Loucy (cell line): ENCODE data around the gene MINDY4.
A peak's percentile ranks its signal among the peaks of the same experiment; 100 is the strongest.

Experiments
- H2AFZ ChIP-seq: fragments of 200-600 bp; sonication (generic); 2 replicates; pipeline ENCODE4 v1.6.0; 2016; ENCODE audit warnings: antibody characterized with exemption, mild to moderate bottlenecking, low read length, moderate library complexity
- H3F3A ChIP-seq: fragments of 200-600 bp; 2 replicates; pipeline ENCODE4 v1.6.0; 2016; ENCODE audit warnings: antibody characterized with exemption, low read depth, mild to moderate bottlenecking
- H3K27me3 ChIP-seq: fragments of 200-600 bp; sonication (generic); 2 replicates; pipeline ENCODE4 v1.6.1; 2014; ENCODE audit warnings: low read length, mild to moderate bottlenecking; ENCODE audit not compliant: insufficient read depth, poor library complexity, severe bottlenecking
- H3K36me3 ChIP-seq: fragments of 200-600 bp; sonication (generic); 2 replicates; pipeline ENCODE4 v1.6.1; 2016; ENCODE audit warnings: low read length; ENCODE audit not compliant: insufficient read depth
- H3K4me1 ChIP-seq: fragments of 200-600 bp; sonication (generic); 2 replicates; pipeline ENCODE4 v1.5.1; 2014; ENCODE audit warnings: low read length, mild to moderate bottlenecking; ENCODE audit not compliant: insufficient read depth, poor library complexity, severe bottlenecking
- H3K4me2 ChIP-seq: fragments of 200-600 bp; sonication (generic); 2 replicates; pipeline ENCODE4 v1.6.0; 2014; ENCODE audit warnings: antibody characterized with exemption, low read length, low read depth, mild to moderate bottlenecking; ENCODE audit not compliant: poor library complexity, severe bottlenecking
- H3K4me3 ChIP-seq: fragments of 200-600 bp; sonication (generic); 2 replicates; pipeline ENCODE4 v1.5.1; 2014; ENCODE audit warnings: low read length, mild to moderate bottlenecking, mixed read lengths; ENCODE audit not compliant: poor library complexity, severe bottlenecking
- H3K79me2 ChIP-seq: fragments of 200-600 bp; sonication (generic); 2 replicates; pipeline ENCODE4 v1.6.1; 2014; ENCODE audit warnings: low read length; ENCODE audit not compliant: insufficient read depth
- H3K9ac ChIP-seq: fragments of 200-600 bp; sonication (generic); 2 replicates; pipeline ENCODE4 v1.6.0; 2014; ENCODE audit warnings: mild to moderate bottlenecking, low read depth, low read length, moderate library complexity; ENCODE audit not compliant: poor library complexity, severe bottlenecking
- H3K9me2 ChIP-seq: fragments of 200-600 bp; sonication (generic); replicated peaks from 2 replicates; pipeline ENCODE4 v1.6.1; 2016; ENCODE audit warnings: low read depth, low read length, mixed read lengths
- H3K9me3 ChIP-seq: fragments of 200-600 bp; sonication (generic); 2 replicates; pipeline ENCODE4 v1.6.1; 2014; ENCODE audit warnings: mild to moderate bottlenecking, antibody characterized with exemption, low read length, low read depth; ENCODE audit not compliant: insufficient read depth
- H4K20me1 ChIP-seq: fragments of 200-600 bp; sonication (generic); 2 replicates; pipeline ENCODE4 v1.6.0; 2014; ENCODE audit warnings: antibody characterized with exemption, low read length, mild to moderate bottlenecking; ENCODE audit not compliant: insufficient read depth, poor library complexity, severe bottlenecking
- CTCF ChIP-seq: fragments of 200-600 bp; sonication (generic); conservative IDR thresholded peaks from 2 replicates; pipeline ENCODE4 v1.5.1; 2014; ENCODE audit warnings: mild to moderate bottlenecking, antibody characterized with exemption, low read length
- EZH2phosphoT487 ChIP-seq: fragments of 200-600 bp; IDR thresholded peaks from 2 replicates; pipeline ENCODE4 v1.6.1; 2018; ENCODE audit warnings: antibody characterized with exemption, mild to moderate bottlenecking, moderate library complexity, borderline replicate concordance

MINDY4 gene

GRCh38 chr7:30938435-30939316 lies 167.5 kb downstream of the MINDY4 start:
- Histone ChIP-seq H3F3A (no peaks in the 10 kb centered on the region), H3K9ac (no peak overlapping the region), H3K4me2 (no peak overlapping the region)

GRCh38 chr7:30941582-30942323 lies 170.5 kb downstream of the MINDY4 start:
- Histone ChIP-seq H3K36me3 (no peaks in the 10 kb centered on the region), H3F3A (no peaks in the 10 kb centered on the region), H3K4me2 (no peak overlapping the region), H3K4me1 (no peaks in the 10 kb centered on the region), H3K9me2 (no peaks in the 10 kb centered on the region), H2AFZ (no peak overlapping the region), H3K27me3 (no peaks in the 10 kb centered on the region), H3K9me3 (no peaks in the 10 kb centered on the region), H3K4me3 (no peak overlapping the region), H3K79me2 (no peaks in the 10 kb centered on the region), H3K9ac (no peak overlapping the region), H4K20me1 (no peaks in the 10 kb centered on the region)
- no peak for TF ChIP-seq EZH2phosphoT487
- TF ChIP-seq CTCF: no peak

More at GRCh38 chr7:30938435-30939316, 167.5 kb downstream of the MINDY4 start:
- TF ChIP-seq EZH2phosphoT487 (no peak), CTCF (peak; percentile 85)
- H3K4me1 ChIP-seq: no peaks in the 10 kb centered on the region
- no peak overlapping the region for H3K4me3 ChIP-seq
- no peaks in the 10 kb centered on the region for H3K36me3 ChIP-seq
- no peaks in the 10 kb centered on the region for H3K9me2 ChIP-seq
- no peaks in the 10 kb centered on the region for H4K20me1 ChIP-seq
- no peaks in the 10 kb centered on the region for H3K27me3 ChIP-seq
- H3K9me3 ChIP-seq: no peaks in the 10 kb centered on the region
- H3K79me2 ChIP-seq: no peaks in the 10 kb centered on the region
- peak overlapping the region; percentile 64; the same call in 1 of the 2 replicates for H2AFZ ChIP-seq
